WTC11 (cell line): Measurements from ENCODE around the gene QKI. TPM values are rescaled to one million over a fixed set of nuclear protein-coding genes. Genes with fewer than 3 reads are reported as not detected.

ENCODE experiments used
- ATAC-seq: fragments of 200-7000 bp; cut with Tn5 transposase; 2 replicates; pipeline ENCODE4 v1.10.0; 2021; ENCODE audit warnings: mild to moderate bottlenecking, moderate library complexity
- CTCF ChIA-PET: fragments of 300-600 bp; sonication (Branson Sonifier 250); formaldehyde crosslinking; loops from one replicate; lab custom pipeline; 2021; ENCODE audit warnings: antibody characterized with exemption; lab: Charles Lee
- POLR2A ChIA-PET: fragments of 350-600 bp; sonication (Branson Sonifier 250); formaldehyde crosslinking; loops from one replicate; lab custom pipeline; 2021; ENCODE audit warnings: antibody characterized with exemption; lab: Charles Lee
- DNase-seq: peaks from one replicate; pipeline ENCODE4 v3.0.0; 2021; ENCODE audit warnings: low spot score
- H3K27ac Mint-ChIP-seq: 2 replicates; pipeline ENCODE4 v1.8.0; 2021; ENCODE audit warnings: mixed read lengths
- H3K27me3 Mint-ChIP-seq: 2 replicates; pipeline ENCODE4 v1.8.0; 2021; ENCODE audit warnings: low read depth, mild to moderate bottlenecking, moderate library complexity, mixed read lengths
- H3K36me3 Mint-ChIP-seq: 2 replicates; pipeline ENCODE4 v1.8.0; 2021; ENCODE audit warnings: mixed read lengths
- H3K4me1 Mint-ChIP-seq: 2 replicates; pipeline ENCODE4 v1.8.0; 2022; ENCODE audit warnings: mixed read lengths
- H3K4me3 Mint-ChIP-seq: 2 replicates; pipeline ENCODE4 v1.8.0; 2021; ENCODE audit warnings: mild to moderate bottlenecking, moderate library complexity, mixed read lengths
- H3K9me3 Mint-ChIP-seq: 2 replicates; pipeline ENCODE4 v1.8.0; 2021; ENCODE audit warnings: mixed read lengths
- GABPB1 ChIP-seq: sonication (generic); formaldehyde crosslinking; IDR thresholded peaks from 2 replicates; pipeline ENCODE4 v1.8.1; 2023; ENCODE audit warnings: mild to moderate bottlenecking, missing genetic modification reagents
- GRHL2 ChIP-seq: fragments of 250-450 bp; sonication (Bioruptor Pico); IDR thresholded peaks from 2 replicates; pipeline ENCODE4 v1.8.0; 2022; ENCODE audit warnings: mild to moderate bottlenecking, moderate library complexity; ENCODE audit not compliant: insufficient replicate concordance, severe bottlenecking
- KAT7 ChIP-seq: sonication (generic); formaldehyde crosslinking; IDR thresholded peaks from 2 replicates; pipeline ENCODE4 v1.8.1; 2023; ENCODE audit warnings: missing genetic modification reagents, mild to moderate bottlenecking, borderline replicate concordance
- MLX ChIP-seq: sonication (generic); formaldehyde crosslinking; IDR thresholded peaks from 2 replicates; pipeline ENCODE4 v1.8.1; 2023; ENCODE audit warnings: mild to moderate bottlenecking, missing genetic modification reagents, moderate library complexity
- MXD4 ChIP-seq: fragments of 250-450 bp; sonication (Bioruptor Pico); IDR thresholded peaks from 2 replicates; pipeline ENCODE4 v1.8.0; 2021; ENCODE audit warnings: mild to moderate bottlenecking, moderate library complexity, borderline replicate concordance
- NFE2L1 ChIP-seq: sonication (generic); formaldehyde crosslinking; IDR thresholded peaks from 2 replicates; pipeline ENCODE4 v1.8.1; 2023; ENCODE audit warnings: missing genetic modification reagents
- OVOL2 ChIP-seq: fragments of 250-450 bp; sonication (Bioruptor Pico); IDR thresholded peaks from 2 replicates; pipeline ENCODE4 v1.9.0; 2021; ENCODE audit warnings: mild to moderate bottlenecking, borderline replicate concordance
- PRDM15 ChIP-seq: sonication (generic); formaldehyde crosslinking; IDR thresholded peaks from 2 replicates; pipeline ENCODE4 v1.8.0; 2022; ENCODE audit warnings: missing genetic modification reagents
- SMAD3 ChIP-seq: sonication (generic); formaldehyde crosslinking; IDR thresholded peaks from 2 replicates; pipeline ENCODE4 v1.8.0; 2022; ENCODE audit warnings: missing genetic modification reagents, mild to moderate bottlenecking, borderline replicate concordance
- TEAD1 ChIP-seq: sonication (generic); formaldehyde crosslinking; IDR thresholded peaks from 2 replicates; pipeline ENCODE4 v1.8.0; 2022; ENCODE audit warnings: mild to moderate bottlenecking, missing genetic modification reagents
- TEAD4 ChIP-seq: sonication (generic); formaldehyde crosslinking; IDR thresholded peaks from 2 replicates; pipeline ENCODE4 v1.8.0; 2022; ENCODE audit warnings: mild to moderate bottlenecking, missing genetic modification reagents
- USF2 ChIP-seq: sonication (generic); formaldehyde crosslinking; IDR thresholded peaks from 2 replicates; pipeline ENCODE4 v1.8.1; 2023; ENCODE audit warnings: mild to moderate bottlenecking, missing genetic modification reagents, moderate library complexity
- ZNF425 ChIP-seq: fragments of 250-450 bp; sonication (Bioruptor Pico); conservative IDR thresholded peaks from 2 replicates; pipeline ENCODE4 v1.9.0; 2021; ENCODE audit warnings: mild to moderate bottlenecking
- ZNF532 ChIP-seq: fragments of 250-450 bp; sonication (Bioruptor Pico); IDR thresholded peaks from 2 replicates; pipeline ENCODE4 v1.9.0; 2021; ENCODE audit warnings: mild to moderate bottlenecking, borderline replicate concordance
- total RNA-seq: library from RNA; stranded (reverse); gene quantifications from 3 replicates; pipeline ENCODE4 v1.2.3, GENCODE V29; 2021
- TF ChIP-seq, protein P1 (sequence below): fragments of 250-450 bp; sonication (Bioruptor Pico); IDR thresholded peaks from 2 replicates; pipeline ENCODE4 v1.9.0; 2021; ENCODE audit warnings: mild to moderate bottlenecking
- TF ChIP-seq, protein P2 (sequence below): sonication (generic); formaldehyde crosslinking; IDR thresholded peaks from 2 replicates; pipeline ENCODE4 v1.8.0; 2022; ENCODE audit warnings: mild to moderate bottlenecking, missing genetic modification reagents

Gene QKI
- total RNA-seq, 1 experiment from 2014 or later, result 145 TPM

- Mint-ChIP-seq H3K4me1 (peaks cover 34% of the 10 kb centered on the region), H3K9me3 (no peaks in the 10 kb centered on the region), H3K27me3 (no peaks in the 10 kb centered on the region), H3K4me3 (peak overlapping the region; percentile 70), H3K36me3 (no peaks in the 10 kb centered on the region), H3K27ac (no peak overlapping the region)
- POLR2A ChIA-PET, result interaction anchor here (0.6 kb wide), 2 partner anchors 14 to 226 kb away, joined by 3 read pairs; no protein-coding TSS in a partner anchor
- ATAC-seq (no peak), DNase-seq (no peak)
- TF ChIP-seq NFE2L1 (CRISPR knock-in tag), result no peak
- TF ChIP-seq USF2 (CRISPR knock-in tag), result no peak
- no peak for TF ChIP-seq GRHL2 (CRISPR knock-in tag)
- TF ChIP-seq ZNF425, result no peak
- no peak for TF ChIP-seq MXD4 (CRISPR knock-in tag)
- TF ChIP-seq PRDM15, result no peak
- CTCF ChIA-PET, result no interaction called here
These were observed 1.6 kb upstream of the QKI start for GRCh38 chr6:163412801-163413344.

- POLR2A ChIA-PET, result no interaction called here
- Mint-ChIP-seq H3K36me3 (no peaks in the 10 kb centered on the region), H3K9me3 (no peaks in the 10 kb centered on the region), H3K27ac (no peak overlapping the region), H3K27me3 (no peaks in the 10 kb centered on the region), H3K4me1 (peaks cover 38% of the 10 kb centered on the region), H3K4me3 (peak overlapping the region; percentile 70)
- ATAC-seq, result peak; percentile 60
- CTCF ChIA-PET, result no interaction called here
- peak; percentile 66 for DNase-seq
- TF ChIP-seq, protein P1, sequence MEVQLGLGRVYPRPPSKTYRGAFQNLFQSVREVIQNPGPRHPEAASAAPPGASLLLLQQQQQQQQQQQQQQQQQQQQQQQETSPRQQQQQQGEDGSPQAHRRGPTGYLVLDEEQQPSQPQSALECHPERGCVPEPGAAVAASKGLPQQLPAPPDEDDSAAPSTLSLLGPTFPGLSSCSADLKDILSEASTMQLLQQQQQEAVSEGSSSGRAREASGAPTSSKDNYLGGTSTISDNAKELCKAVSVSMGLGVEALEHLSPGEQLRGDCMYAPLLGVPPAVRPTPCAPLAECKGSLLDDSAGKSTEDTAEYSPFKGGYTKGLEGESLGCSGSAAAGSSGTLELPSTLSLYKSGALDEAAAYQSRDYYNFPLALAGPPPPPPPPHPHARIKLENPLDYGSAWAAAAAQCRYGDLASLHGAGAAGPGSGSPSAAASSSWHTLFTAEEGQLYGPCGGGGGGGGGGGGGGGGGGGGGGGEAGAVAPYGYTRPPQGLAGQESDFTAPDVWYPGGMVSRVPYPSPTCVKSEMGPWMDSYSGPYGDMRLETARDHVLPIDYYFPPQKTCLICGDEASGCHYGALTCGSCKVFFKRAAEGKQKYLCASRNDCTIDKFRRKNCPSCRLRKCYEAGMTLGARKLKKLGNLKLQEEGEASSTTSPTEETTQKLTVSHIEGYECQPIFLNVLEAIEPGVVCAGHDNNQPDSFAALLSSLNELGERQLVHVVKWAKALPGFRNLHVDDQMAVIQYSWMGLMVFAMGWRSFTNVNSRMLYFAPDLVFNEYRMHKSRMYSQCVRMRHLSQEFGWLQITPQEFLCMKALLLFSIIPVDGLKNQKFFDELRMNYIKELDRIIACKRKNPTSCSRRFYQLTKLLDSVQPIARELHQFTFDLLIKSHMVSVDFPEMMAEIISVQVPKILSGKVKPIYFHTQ (CRISPR knock-in tag), result no peak
- TF ChIP-seq MLX (no peak), SMAD3 (CRISPR knock-in tag) (no peak), OVOL2 (no peak), KAT7 (CRISPR knock-in tag) (peak; percentile 90), ZNF532 (no peak), TEAD1 (CRISPR knock-in tag) (peak; percentile 74), GABPB1 (peak; percentile 49; the same call in 1 of the 2 replicates), TEAD4 (CRISPR knock-in tag) (no peak)
- TF ChIP-seq, protein P2, sequence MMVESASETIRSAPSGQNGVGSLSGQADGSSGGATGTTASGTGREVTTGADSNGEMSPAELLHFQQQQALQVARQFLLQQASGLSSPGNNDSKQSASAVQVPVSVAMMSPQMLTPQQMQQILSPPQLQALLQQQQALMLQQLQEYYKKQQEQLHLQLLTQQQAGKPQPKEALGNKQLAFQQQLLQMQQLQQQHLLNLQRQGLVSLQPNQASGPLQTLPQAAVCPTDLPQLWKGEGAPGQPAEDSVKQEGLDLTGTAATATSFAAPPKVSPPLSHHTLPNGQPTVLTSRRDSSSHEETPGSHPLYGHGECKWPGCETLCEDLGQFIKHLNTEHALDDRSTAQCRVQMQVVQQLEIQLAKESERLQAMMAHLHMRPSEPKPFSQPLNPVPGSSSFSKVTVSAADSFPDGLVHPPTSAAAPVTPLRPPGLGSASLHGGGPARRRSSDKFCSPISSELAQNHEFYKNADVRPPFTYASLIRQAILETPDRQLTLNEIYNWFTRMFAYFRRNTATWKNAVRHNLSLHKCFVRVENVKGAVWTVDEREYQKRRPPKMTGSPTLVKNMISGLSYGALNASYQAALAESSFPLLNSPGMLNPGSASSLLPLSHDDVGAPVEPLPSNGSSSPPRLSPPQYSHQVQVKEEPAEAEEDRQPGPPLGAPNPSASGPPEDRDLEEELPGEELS, result peak; percentile 67
These were observed 987 bp upstream of the QKI start for GRCh38 chr6:163413345-163414116.
